GM23248 (cell line): ENCODE results near the gene KMT2B. TPM values are rescaled to one million over a fixed set of nuclear protein-coding genes. Genes with fewer than 3 reads are reported as not detected.

Experiments
- DNase-seq: peaks from one replicate; pipeline ENCODE4 v3.0.0-alpha.2; 2015
- H2AFZ ChIP-seq: fragments of 200-600 bp; sonication (generic); 2 replicates; pipeline ENCODE4 v1.6.1; 2016; ENCODE audit warnings: antibody characterized with exemption
- H3F3A ChIP-seq: fragments of 200-600 bp; sonication (generic); 2 replicates; pipeline ENCODE4 v1.6.1; 2016; ENCODE audit warnings: mild to moderate bottlenecking, antibody characterized with exemption, mixed run types; ENCODE audit not compliant: insufficient read depth
- H3K27ac ChIP-seq: fragments of 200-600 bp; sonication (generic); 2 replicates; pipeline ENCODE4 v1.5.1; 2016; ENCODE audit warnings: mild to moderate bottlenecking
- H3K27me3 ChIP-seq: fragments of 200-600 bp; sonication (generic); replicated peaks from 2 replicates; pipeline ENCODE4 v1.6.1; 2016; ENCODE audit warnings: mild to moderate bottlenecking; ENCODE audit not compliant: insufficient read depth
- H3K36me3 ChIP-seq: fragments of 200-600 bp; sonication (generic); 2 replicates; pipeline ENCODE4 v1.6.1; 2016; ENCODE audit warnings: low read depth, mild to moderate bottlenecking
- H3K4me1 ChIP-seq: fragments of 200-600 bp; sonication (generic); 2 replicates; pipeline ENCODE4 v1.6.1; 2016; ENCODE audit warnings: mild to moderate bottlenecking; ENCODE audit not compliant: insufficient read depth
- H3K4me2 ChIP-seq: fragments of 200-600 bp; sonication (generic); one replicate; pipeline ENCODE4 v1.6.1; 2016; ENCODE audit warnings: mild to moderate bottlenecking; ENCODE audit not compliant: unreplicated experiment
- H3K4me3 ChIP-seq: fragments of 200-600 bp; sonication (generic); 2 replicates; pipeline ENCODE4 v1.5.1; 2016; ENCODE audit warnings: mild to moderate bottlenecking
- H3K79me2 ChIP-seq: fragments of 200-600 bp; sonication (generic); 2 replicates; pipeline ENCODE4 v1.6.1; 2016; ENCODE audit warnings: mild to moderate bottlenecking; ENCODE audit not compliant: insufficient read depth
- H3K9ac ChIP-seq: fragments of 200-600 bp; sonication (generic); 2 replicates; pipeline ENCODE4 v1.6.1; 2016; ENCODE audit warnings: mild to moderate bottlenecking
- H3K9me2 ChIP-seq: fragments of 200-600 bp; sonication (generic); 2 replicates; pipeline ENCODE4 v1.6.1; 2016; ENCODE audit warnings: mixed run types, mild to moderate bottlenecking, moderate library complexity; ENCODE audit not compliant: insufficient read depth
- H3K9me3 ChIP-seq: fragments of 200-600 bp; sonication (generic); one replicate; pipeline ENCODE4 v1.6.1; 2017; ENCODE audit warnings: low read depth
- H4K20me1 ChIP-seq: fragments of 200-600 bp; sonication (generic); 2 replicates; pipeline ENCODE4 v1.6.0; 2016; ENCODE audit not compliant: insufficient read depth
- EZH2 ChIP-seq: fragments of 200-600 bp; sonication (generic); IDR thresholded peaks from 2 replicates; pipeline ENCODE4 v1.6.1; 2018; ENCODE audit warnings: antibody characterized with exemption, mild to moderate bottlenecking; ENCODE audit not compliant: insufficient read depth, poor library complexity, severe bottlenecking
- EZH2phosphoT487 ChIP-seq: fragments of 200-600 bp; sonication (generic); IDR thresholded peaks from 2 replicates; pipeline ENCODE4 v1.6.1; 2018; ENCODE audit warnings: antibody characterized with exemption, moderate library complexity, mild to moderate bottlenecking, low read depth; ENCODE audit not compliant: insufficient read depth
- WGBS, 2 experiments: methylation state at CpG; one replicate each; pipeline ENCODE4 v1.1.6; 2015 to 2017; ENCODE audit warnings: low lambda C conversion rate in 2 of 2, low coverage in 1 of 2; ENCODE audit errors: missing lambda C conversion rate in 2 of 2; 5-methylcytosine and 5-hydroxymethylcytosine counted together
- in situ Hi-C: fragments of 300-500 bp; cut with MboI; formaldehyde crosslinking; loops from 2 replicates; pipeline ENCODE4 v1.15.0; 2020
- polyA plus RNA-seq: library from polyadenylated mRNA; unstranded; fragments of >200 nt; fragmentation: Nextera tagmentation; extraction: Ambion mirVana; gene quantifications from 2 replicates; pipeline ENCODE4 v1.2.1, GENCODE V29; 2016
- total RNA-seq: library from RNA; depleted of rRNA; stranded (reverse); fragments of >200 nt; shearing (Covaris generic); gene quantifications from 2 replicates; pipeline ENCODE4 v1.2.3, GENCODE V29; 2014

The KMT2B gene
- total and polyA plus RNA-seq, 2 experiments from 2014 or later, result 4.1 to 7.5 TPM

DNA sequence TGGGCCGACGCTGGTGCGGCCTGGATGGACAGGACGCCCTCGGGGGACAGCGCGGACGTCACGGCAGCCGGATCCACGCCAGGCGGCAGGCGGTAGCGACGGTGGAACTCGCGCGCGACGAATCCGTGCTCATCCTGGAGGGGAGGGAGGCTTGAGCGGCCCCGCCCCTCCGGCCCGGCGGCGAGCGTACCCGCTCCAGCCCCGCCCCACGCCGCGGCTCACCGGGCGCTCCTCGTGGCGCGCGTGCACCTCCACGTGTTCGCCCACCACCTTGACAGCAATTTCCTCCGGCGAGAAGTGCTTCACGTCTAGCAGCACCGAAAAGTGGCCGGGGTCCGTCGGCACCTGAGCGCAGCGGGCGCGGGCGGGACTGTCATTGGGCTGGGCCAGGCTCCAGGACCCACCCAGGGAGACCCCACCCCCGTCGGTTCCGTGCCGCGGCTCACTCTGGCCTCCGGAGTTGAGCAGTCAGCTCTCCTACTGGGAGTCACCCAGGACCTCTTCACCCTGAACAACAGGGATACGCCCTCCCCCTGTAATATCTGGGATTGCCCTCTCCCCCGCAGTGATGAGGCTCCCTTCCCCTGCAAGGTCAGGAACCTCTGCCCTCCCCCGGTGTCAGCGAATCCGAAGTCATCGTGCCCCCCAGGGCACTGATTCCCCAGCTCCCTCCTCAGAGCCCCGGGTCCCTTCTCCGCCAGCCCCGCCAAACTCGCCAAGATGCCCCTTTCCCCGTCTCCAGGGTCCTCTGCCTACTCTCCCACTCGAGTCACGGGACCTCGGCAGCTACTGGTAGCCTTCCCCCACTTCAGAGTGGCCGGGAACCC, 38.0 kb downstream of the KMT2B start:
- peak overlapping the region; percentile 91 for H3K4me2 ChIP-seq

GRCh38 chr19:35756377-35757230, 38.8 kb downstream of the KMT2B start, which contains the start of gene HSPB6:
Gene HSPB6, minus strand, starts transcription at chr19:35757029. Its CDS starts 21 bp downstream, at chr19:35757008.
- no peaks in the 10 kb centered on the region for H3K9me2 ChIP-seq
- no peaks in the 10 kb centered on the region for H3K9me3 ChIP-seq
- H4K20me1 ChIP-seq, result no peaks in the 10 kb centered on the region
- H3K9ac ChIP-seq, result peak within 1 kb of the TSS; percentile 86
- TF ChIP-seq EZH2phosphoT487 (no peak), EZH2 (no peak)
- peak within 1 kb of the TSS; percentile 84 for H3K4me3 ChIP-seq
- WGBS, 2 experiments, result 3 to 4% methylated on average over 36 to 49 of the region's 52 CpGs
- peak within 1 kb of the TSS; percentile 42 for H2AFZ ChIP-seq
- in situ Hi-C loops, result no loop called here
- peak within 1 kb of the TSS; percentile 91 for H3K4me2 ChIP-seq
- H3K27ac ChIP-seq, result peak within 1 kb of the TSS; percentile 97
- H3K79me2 ChIP-seq, result peaks cover 31% of the 10 kb centered on the region
- peaks cover 21% of the 10 kb centered on the region for H3K4me1 ChIP-seq
- H3F3A ChIP-seq, result peaks cover 3% of the 10 kb centered on the region; the same call in 1 of the 2 replicates
- H3K36me3 ChIP-seq, result peaks cover 4% of the 10 kb centered on the region; the same call in 1 of the 2 replicates
- no peaks in the 10 kb centered on the region for H3K27me3 ChIP-seq
- DNase-seq, result peak; percentile 80

More for the DNA sequence above, 38.0 kb downstream of the KMT2B start:
- H4K20me1 ChIP-seq, result no peaks in the 10 kb centered on the region
- peaks cover 3% of the 10 kb centered on the region; the same call in 1 of the 2 replicates for H3F3A ChIP-seq
- H3K9me2 ChIP-seq, result no peaks in the 10 kb centered on the region
- H3K36me3 ChIP-seq, result peaks cover 2% of the 10 kb centered on the region; the same call in 1 of the 2 replicates
- H3K27ac ChIP-seq, result peak overlapping the region; percentile 97
- peak overlapping the region; percentile 86 for H3K9ac ChIP-seq
- TF ChIP-seq EZH2phosphoT487, result no peak
- H3K79me2 ChIP-seq, result peaks cover 27% of the 10 kb centered on the region
- H3K4me1 ChIP-seq, result peaks cover 21% of the 10 kb centered on the region
- DNase-seq, result peak; percentile 91
- WGBS, 2 experiments, result 2 to 4% methylated on average over 27 to 55 of the region's 74 CpGs
- H2AFZ ChIP-seq, result peak overlapping the region; percentile 42
- no peaks in the 10 kb centered on the region for H3K27me3 ChIP-seq
- peak overlapping the region; percentile 84 for H3K4me3 ChIP-seq
- in situ Hi-C loops, result no loop called here
- no peaks in the 10 kb centered on the region for H3K9me3 ChIP-seq

GRCh38 chr19:35757231-35757748, 39.5 kb downstream of the KMT2B start:
- peak; percentile 93 for DNase-seq
- in situ Hi-C loops, result no loop called here

More at GRCh38 chr19:35757231-35757748, 39.5 kb downstream of the KMT2B start:
- Histone ChIP-seq H3K27me3 (no peaks in the 10 kb centered on the region), H4K20me1 (no peaks in the 10 kb centered on the region), H3K9ac (peak overlapping the region; percentile 86), H2AFZ (peak overlapping the region; percentile 42), H3K4me2 (peak overlapping the region; percentile 91), H3K4me1 (peaks cover 21% of the 10 kb centered on the region), H3F3A (peaks cover 3% of the 10 kb centered on the region; the same call in 1 of the 2 replicates), H3K9me3 (no peaks in the 10 kb centered on the region), H3K4me3 (peak overlapping the region; percentile 84), H3K27ac (peak overlapping the region; percentile 97), H3K9me2 (no peaks in the 10 kb centered on the region), H3K36me3 (peaks cover 9% of the 10 kb centered on the region; the same call in 1 of the 2 replicates), H3K79me2 (peaks cover 31% of the 10 kb centered on the region)
- 1 to 2% methylated on average over 19 of the region's 19 CpGs for WGBS, 2 experiments
- TF ChIP-seq EZH2phosphoT487 (no peak), EZH2 (no peak)
